Cardiac septum (tissue), 1 donor: Measurements from ENCODE around the gene LAIR1. TPM values are rescaled to one million over a fixed set of nuclear protein-coding genes. Genes with fewer than 3 reads are reported as not detected.
"Not testable (repeated sequence)": the region's sequence is repeated elsewhere in the genome, so short reads cannot be mapped to it uniquely, and the experiment has no call there.

Experiments
- DNase-seq: peaks from one replicate; pipeline ENCODE4 v3.0.0-alpha.2; 2020; ENCODE audit warnings: low spot score
- intact Hi-C: fragments of 100-400 bp; cut with DNase I; formaldehyde crosslinking; loops from one replicate; pipeline ENCODE4 v1.14.0; 2022
- total RNA-seq: library from RNA; stranded (reverse); fragmentation: NEBNext Ultra II Directional; extraction: Animal tissue kit (Norgen Biotek cat#: 25700); gene quantifications from one replicate; pipeline ENCODE4 v1.2.1, GENCODE V29; 2021
- donor health status: DM: no; HTN: no; CAD: no.

The LAIR1 gene
- total RNA-seq, 1 donor from 2014 or later, result 5.1 TPM

GRCh38 chr19:54324071-54324470 is 40.7 kb downstream of the LAIR1 start:
- no peak for DNase-seq
- intact Hi-C loops, result no loop called here

GRCh38 chr19:54322934-54323333 is 41.8 kb downstream of the LAIR1 start:
- intact Hi-C loops, DNase-seq: not testable (repeated sequence)

DNA sequence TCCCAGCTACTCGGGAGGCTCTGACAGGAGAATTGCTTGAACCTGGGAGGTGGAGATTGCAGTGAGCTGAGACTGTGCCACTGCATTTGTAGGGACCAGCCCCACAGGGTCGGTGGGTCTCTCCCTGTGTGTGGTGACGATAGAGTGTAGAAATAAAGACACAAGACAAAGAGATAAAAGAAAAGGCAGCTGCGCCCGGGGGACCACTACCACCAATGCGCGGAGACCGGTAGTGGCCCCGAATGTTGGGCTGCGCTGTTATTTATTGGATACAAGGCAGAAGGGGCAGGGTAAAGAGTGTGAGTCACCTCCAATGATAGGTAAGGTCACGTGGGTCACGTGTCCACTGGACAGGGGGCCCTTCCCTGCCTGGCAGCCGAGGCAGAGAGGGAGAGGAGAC is 42.4 kb downstream of the LAIR1 start:
- DNase-seq, intact Hi-C loops: not testable (repeated sequence)

GRCh38 chr19:54319892-54320670 is 44.6 kb downstream of the LAIR1 start:
- no peak for DNase-seq
- intact Hi-C loops, result no loop called here

DNA sequence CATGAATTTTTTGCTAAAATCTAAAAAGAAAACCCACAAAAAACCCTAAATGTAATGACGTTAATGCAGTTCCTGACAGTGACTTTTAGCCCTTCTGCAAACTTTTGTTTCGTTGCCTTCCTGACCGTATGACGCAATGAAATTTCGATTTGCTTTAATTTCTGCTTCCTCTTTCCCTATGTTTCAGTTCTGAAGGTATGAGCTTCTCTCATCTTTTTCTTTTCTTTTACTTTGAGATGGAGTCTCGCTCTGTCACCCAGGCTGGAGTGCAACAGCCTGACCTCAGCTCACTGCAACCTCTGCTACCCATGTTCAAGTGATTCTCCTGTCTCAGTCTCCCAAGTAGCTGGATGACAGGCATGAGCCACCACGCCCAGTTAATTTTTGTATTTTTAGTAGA is 45.7 kb downstream of the LAIR1 start:
- DNase-seq, result no peak
- intact Hi-C loops, result no loop called here

DNA sequence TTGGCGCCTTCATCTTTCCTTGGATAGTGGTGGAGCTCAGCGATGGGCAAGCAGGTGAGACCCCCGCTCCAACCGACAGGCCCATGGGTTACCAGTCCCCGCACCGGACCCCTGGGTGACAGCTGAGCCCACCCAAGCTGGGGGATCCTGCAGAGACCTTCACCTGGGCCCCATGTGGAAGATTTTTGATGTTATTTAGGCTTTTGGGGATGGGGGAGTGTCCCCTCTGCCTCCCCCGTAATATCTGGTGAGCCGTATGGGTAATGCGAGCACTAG is 46.8 kb downstream of the LAIR1 start:
- no peak for DNase-seq
- intact Hi-C loops, result no loop called here

- intact Hi-C loops, result no loop called here
- DNase-seq, result no peak
Measured at GRCh38 chr19:54317108-54317964, 47.4 kb downstream of the LAIR1 start.

DNA sequence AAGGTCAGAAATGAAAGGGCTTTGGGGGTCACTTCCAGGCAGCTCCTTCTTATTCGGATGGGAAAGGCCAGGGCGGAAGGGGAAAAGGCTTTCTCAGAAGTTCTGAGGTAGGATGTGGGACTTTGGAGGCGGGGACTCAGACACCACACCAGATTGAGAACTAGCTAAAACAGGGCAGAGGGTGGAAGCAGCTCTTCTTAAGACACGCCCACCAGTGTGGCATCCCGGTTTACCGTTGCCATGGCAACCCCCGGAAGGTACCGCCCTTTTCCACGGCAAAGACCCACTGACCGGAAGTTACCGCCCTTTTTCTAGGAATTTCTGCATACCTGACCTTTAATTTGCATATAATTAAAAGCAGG is 48.0 kb downstream of the LAIR1 start:
- DNase-seq, result peak; percentile 88
- intact Hi-C loops, result no loop called here

GRCh38 chr19:54315956-54316355 is 48.8 kb downstream of the LAIR1 start:
- DNase-seq, result no peak
- intact Hi-C loops, result no loop called here

DNA sequence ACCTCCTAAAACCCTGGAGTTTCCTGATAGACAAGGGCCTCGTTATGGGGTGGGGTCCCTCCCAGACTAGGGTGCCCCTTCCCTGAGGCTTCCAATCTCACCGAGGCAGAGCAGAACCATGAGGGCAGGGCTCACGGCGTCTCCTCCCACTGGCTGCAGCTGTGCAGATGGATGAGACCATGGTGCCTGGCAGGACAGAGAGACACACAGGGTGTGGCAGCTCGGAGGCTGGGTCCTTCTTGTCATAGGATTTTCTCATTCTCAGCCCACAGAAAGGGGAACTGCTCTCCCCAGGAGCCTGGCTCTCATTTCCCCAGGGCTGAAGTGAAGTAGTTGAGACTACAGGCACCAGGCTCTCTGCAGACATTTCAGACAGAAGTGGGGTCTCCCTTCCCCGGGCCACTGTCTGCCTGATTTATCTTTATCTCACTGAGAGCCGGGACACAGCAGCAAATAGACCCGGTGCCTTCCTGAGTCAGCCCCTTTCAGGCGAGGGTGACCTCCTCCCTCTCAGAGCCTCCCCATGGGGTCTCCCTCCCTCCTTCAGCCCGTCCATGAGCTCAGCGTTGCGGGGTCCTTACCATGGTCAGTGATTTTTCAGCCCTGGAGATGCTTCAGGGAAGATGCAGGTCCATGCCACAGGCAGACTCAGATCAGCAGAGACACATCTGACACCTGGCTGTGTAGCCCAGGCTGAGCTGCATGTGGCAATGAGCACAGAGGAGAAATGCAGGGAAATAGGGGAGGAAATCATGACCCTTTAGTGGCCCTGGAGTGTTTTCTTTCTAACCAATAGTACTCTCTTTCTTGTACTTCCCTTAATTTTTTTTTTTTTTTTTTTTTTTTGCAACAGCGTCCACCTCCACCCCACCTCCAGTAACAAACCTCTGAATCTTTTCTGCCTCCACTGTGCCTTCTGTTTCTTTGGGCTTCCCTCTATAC is 52.0 kb downstream of the LAIR1 start, which contains the start of gene LILRA5:
Gene LILRA5 (minus strand): TSS at position 731 of the 942 bp plus-strand sequence. CDS start 147 bp downstream, at position 584.
- DNase-seq, result peak; percentile 87
- intact Hi-C loops, result no loop called here

- DNase-seq, result no peak
- intact Hi-C loops, result no loop called here
Measured at GRCh38 chr19:54312011-54312410, 52.7 kb downstream of the LAIR1 start.

DNA sequence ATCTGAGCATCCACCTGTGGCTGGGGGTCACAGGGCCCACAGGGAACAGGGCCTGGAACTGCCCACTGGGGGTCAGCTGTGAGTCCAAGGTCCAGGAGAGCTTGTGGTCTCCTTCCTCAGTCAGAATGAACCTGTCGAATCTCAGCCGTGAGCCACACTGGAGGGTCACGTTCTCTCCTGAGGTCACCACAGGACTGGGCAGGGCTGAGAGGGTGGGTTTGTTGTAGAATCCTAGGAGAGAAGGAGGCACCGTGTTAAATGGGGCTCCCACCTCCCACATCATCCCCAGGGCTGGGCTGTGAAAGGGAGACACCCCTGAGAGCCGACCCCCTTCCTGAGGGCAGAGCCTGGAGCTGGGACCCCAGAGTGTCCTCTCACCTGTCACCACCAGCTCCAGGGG is 53.2 kb downstream of the LAIR1 start:
- DNase-seq, result no peak
- intact Hi-C loops, result no loop called here

DNA sequence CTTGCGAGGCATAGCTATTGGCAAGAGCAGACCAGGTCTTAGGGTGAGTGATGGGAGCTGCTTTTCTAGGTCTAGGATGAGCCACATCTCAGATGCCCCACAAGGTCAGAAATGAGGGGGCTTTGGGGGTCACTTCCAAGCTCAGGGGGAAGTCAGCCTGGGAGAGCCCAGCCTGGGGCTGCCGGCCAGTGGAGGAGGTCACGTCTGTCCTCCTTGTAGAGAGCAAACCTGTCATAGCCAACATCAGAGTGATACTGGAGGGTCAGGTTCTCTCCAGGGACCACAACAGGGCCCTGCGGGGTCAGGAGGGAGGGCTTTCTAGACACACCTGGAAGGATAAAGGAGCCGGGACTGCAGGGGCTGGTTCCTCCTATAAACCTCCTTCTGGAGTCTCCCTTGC is 54.2 kb downstream of the LAIR1 start:
- no peak for DNase-seq
- intact Hi-C loops, result no loop called here

GRCh38 chr19:54309811-54310210 is 54.9 kb downstream of the LAIR1 start:
- no peak for DNase-seq
- intact Hi-C loops, result no loop called here

DNA sequence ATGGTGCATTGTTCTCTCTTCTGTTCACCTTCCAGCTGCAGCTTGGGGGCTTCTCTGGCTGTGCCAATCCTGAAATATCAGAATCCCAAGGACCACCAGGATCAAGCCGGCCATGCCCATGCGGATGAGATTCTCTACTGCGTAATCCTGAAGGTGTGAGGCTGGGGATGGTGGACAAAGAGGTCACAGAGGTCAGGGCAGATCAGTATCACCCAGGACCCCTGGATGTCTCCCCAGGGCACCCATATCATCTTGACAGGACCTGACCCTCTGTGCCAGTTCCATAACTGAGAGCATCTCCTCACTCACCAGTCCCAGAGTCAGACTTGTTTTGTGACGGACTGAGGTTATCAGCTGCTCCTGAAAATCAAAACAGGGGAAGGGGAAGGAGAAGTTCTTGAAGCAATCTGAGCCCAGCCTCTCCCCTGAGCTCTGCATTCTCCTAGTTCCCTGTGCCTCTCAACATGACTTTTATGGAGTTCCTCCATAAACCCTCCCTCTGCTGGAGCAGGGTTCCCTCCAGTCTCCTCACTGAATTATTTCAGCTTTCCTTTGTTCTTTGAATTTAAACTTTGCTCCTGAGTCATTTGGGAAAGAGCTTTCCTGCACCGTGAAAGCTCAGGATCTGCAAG is 57.2 kb downstream of the LAIR1 start:
- intact Hi-C loops, result no loop called here

GRCh38 chr19:54305141-54305540 is 59.6 kb downstream of the LAIR1 start:
- intact Hi-C loops, result no loop called here
- no peak for DNase-seq

More for the DNA sequence above, 57.2 kb downstream of the LAIR1 start:
- no peak for DNase-seq

DNA sequence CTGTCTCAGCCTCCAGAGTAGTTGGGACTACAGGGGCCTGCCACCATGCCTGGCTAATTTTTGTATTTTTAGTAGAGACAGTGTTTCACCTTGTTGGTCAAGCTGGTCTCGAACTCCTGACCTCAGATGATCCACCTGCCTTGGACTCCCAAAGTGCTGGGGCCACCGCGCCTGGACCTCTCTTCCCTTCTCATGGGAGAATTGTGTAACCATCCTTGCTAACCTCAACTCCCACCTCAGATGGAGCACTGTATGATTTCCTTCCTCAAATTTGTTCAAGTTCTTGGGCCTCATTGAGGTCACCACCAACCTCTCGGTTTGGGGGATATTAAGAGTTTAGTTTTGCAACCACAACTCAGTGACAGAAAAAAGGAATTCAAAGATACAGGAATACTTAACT is 62.5 kb downstream of the LAIR1 start:
- DNase-seq, result no peak
- intact Hi-C loops, result no loop called here
